Globus pallidus (tissue), 1 donor: Measurements from ENCODE around the gene MRPL12.

Source experiments
- DNase-seq: peaks from one replicate; pipeline ENCODE4 v3.0.0-alpha.2; 2015; ENCODE audit warnings: low spot score

MRPL12 gene

DNA sequence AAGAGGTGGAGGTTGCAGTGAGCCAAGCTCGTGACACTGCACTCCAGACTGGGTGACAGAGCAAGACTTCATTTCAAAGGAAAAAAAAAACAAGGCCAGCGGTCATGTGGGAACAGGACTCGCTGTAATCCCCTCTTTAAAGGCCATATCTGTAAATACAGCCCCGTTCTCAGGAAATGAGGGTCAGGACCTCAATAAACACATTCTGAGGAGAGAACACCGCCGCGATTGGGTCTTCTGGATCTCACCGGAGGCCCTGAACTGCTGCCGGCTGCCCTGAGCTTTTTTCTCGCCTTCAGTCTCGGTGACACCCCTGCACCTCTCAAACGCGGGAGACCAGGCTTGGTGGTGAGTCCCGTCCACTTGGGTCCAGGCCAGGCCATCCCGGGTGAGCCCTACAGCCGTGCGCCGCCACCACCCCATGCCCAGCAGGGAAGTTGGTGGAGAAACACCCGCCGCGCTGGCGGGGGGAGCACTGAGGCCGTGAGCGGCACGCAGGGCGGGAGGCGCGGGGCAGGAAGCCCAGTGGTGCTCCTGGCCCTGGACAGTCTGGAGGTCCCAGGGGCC lies 37.3 kb downstream of the MRPL12 start:
- no peak for DNase-seq

DNA sequence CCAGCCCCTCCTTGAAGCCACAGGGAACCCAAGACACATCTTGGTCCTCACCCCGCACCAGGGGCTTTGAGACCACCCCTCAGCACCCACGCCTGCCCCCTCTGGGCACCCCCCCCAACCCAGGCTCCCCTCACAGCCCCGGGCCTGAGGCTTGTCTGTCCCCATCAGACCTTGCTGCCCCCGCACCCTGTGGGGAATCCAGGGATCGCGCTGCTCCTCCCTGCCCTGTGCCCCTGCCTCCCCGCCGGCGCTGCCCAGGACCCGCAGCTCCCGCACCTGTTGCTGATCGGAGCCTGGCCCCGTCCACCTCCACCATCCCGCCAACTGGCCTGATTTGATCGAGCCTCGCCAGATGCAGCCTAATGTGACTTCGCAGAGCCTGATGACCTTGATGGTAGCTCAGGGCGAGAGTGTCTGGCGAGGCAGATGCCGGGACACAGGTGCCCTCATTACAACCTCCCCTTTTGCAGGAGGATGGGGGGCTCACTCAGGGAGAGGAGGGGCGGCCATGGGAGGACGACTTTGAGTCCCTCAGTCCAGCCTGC lies 38.0 kb downstream of the MRPL12 start:
- DNase-seq, result no peak

DNA sequence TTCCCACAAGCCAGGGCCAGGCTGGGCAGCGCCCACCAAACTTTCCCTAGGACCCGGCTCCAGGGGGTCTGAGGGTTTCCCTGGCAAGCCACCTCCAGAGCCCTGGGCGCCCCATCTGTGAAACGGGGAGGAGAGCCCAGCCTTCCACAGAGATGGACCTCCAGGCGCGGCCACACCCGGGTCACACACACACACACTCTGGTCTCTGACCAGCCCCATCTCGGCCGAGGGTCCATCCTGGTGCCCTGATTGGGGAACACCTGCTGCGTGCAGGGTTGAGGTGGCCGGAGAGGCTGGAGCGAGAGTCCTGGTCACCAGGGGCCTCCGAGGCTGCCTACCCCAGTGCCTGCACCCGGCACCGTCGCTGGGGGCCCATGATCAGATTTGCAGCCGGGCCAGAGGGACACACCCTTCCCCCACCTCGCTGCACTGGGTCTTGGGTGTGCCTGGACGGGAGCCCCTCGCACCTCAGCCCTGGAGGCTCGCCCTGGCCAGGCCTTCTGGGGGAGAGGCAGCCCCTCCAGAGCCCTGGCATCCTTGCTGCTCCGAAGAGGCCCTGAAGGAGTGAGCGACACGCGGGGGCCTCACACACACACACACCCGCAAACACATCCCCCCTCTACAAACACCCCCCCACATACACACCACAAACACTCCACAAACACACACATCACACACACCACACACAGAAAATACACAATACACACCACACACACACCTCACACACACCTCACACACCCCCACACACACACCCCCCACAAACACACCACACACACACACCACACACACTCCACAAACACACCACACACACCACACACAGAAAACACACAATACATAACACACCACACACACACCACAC lies 38.7 kb downstream of the MRPL12 start:
- DNase-seq, result no peak
